Gastroesophageal sphincter (tissue), 4 donors: ENCODE data around the gene CCSER1. TPM values are rescaled to one million over a fixed set of nuclear protein-coding genes. Genes with fewer than 3 reads are reported as not detected.
"Not testable (repeated sequence)": the region's sequence is repeated elsewhere in the genome, so short reads cannot be mapped to it uniquely, and the experiment has no call there.

Experiments
- ATAC-seq: fragments of 150-250 bp; one replicate; pipeline ENCODE4 v1.9.1; 2016; ENCODE audit warnings: mild to moderate bottlenecking, moderate library complexity
- H3K27ac ChIP-seq, 4 donors: fragments of 200-600 bp; sonication (generic) in 3 of 4; 1 replicate in 3 of 4; 2 replicates in 1 of 4; pipeline ENCODE4 v1.5.1; 2016 to 2019
- H3K27me3 ChIP-seq: fragments of 200-600 bp; sonication (generic); one replicate; pipeline ENCODE4 v1.5.1; 2019
- H3K36me3 ChIP-seq, 2 donors: fragments of 200-600 bp; sonication (generic); one replicate each; pipeline ENCODE4 v1.5.1; 2019; ENCODE audit warnings: control low read depth in 1 of 2
- H3K4me1 ChIP-seq, 3 donors: fragments of 200-600 bp; sonication (generic); 1 replicate in 2 of 3; 2 replicates in 1 of 3; pipeline ENCODE4 v1.5.1; 2016 to 2019; ENCODE audit warnings: control low read depth in 2 of 3
- H3K4me3 ChIP-seq, 2 donors: fragments of 200-600 bp; sonication (generic); one replicate each; pipeline ENCODE4 v1.5.1; 2019; ENCODE audit warnings: mild to moderate bottlenecking in 1 of 2, moderate library complexity in 1 of 2
- H3K9me3 ChIP-seq, 3 donors: fragments of 200-600 bp; sonication (generic); one replicate each; pipeline ENCODE4 v1.5.1; 2017 to 2019; ENCODE audit warnings: control low read depth in 2 of 3
- EP300 ChIP-seq: sonication (generic); formaldehyde crosslinking; IDR thresholded peaks from one replicate; pipeline ENCODE4 v1.6.1; 2017; ENCODE audit warnings: antibody characterized with exemption, mild to moderate bottlenecking
- POLR2A ChIP-seq, 2 donors: fragments of 450-650 bp; IDR thresholded peaks; one replicate each; pipeline ENCODE4 v1.6.1; 2017; ENCODE audit warnings: antibody characterized with exemption in 2 of 2, mild to moderate bottlenecking in 2 of 2, moderate library complexity in 1 of 2
- POLR2AphosphoS5 ChIP-seq: sonication (generic); formaldehyde crosslinking; IDR thresholded peaks from one replicate; pipeline ENCODE4 v1.6.1; 2017; ENCODE audit warnings: antibody characterized with exemption
- WGBS, 2 donors: methylation state at CpG; one replicate each; pipeline ENCODE4 v1.1.5; 2018; ENCODE audit warnings: low coverage in 1 of 2; 5-methylcytosine and 5-hydroxymethylcytosine counted together
- total RNA-seq, 4 donors: library from RNA; depleted of rRNA; stranded (reverse); fragments of >200 nt; gene quantifications; one replicate each; pipeline ENCODE4 v1.1.0, GENCODE V29; 2016
- TF ChIP-seq, protein P1 (sequence below), 4 experiments: fragments of 200-600 bp in 2 of 4; fragments of 450-650 bp in 2 of 4; sonication (generic) in 1 of 4; IDR thresholded peaks; one replicate each; pipeline ENCODE4 v1.5.1; 2017 to 2019; ENCODE audit warnings: antibody characterized with exemption in 4 of 4, mild to moderate bottlenecking in 2 of 4, moderate library complexity in 2 of 4

Gene CCSER1
- total RNA-seq, 4 donors from 2014 or later = 2.4 to 9.3 (median 4.6) TPM

DNA sequence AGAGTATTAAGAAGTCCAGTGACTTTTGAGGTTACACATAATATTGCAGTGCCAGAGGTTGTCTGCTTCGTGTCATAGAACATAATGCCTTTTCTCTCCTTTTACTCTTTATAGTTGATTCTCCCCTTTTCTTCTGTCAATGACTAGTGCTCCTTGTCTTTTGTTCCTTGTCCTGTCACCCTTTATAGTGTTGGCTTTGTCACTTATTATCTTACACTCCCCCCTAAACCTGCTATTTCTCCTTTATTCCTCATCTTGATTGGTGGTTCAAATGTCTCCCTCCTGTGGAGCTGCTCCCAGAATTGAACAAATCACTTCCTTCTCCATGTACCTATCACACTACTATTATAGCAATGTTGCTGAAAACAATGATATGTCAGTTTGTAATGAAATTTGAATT lies 1320.0 kb downstream of the CCSER1 start:
- Histone ChIP-seq H3K27ac (no peak overlapping the region), H3K4me3 (no peak overlapping the region), H3K4me1 (no peaks in the 10 kb centered on the region), H3K27me3 (no peaks in the 10 kb centered on the region), H3K9me3 (no peaks in the 10 kb centered on the region), H3K36me3 (no peaks in the 10 kb centered on the region)
- ATAC-seq = no peak
- TF ChIP-seq POLR2AphosphoS5 = no peak
- TF ChIP-seq, protein P1, sequence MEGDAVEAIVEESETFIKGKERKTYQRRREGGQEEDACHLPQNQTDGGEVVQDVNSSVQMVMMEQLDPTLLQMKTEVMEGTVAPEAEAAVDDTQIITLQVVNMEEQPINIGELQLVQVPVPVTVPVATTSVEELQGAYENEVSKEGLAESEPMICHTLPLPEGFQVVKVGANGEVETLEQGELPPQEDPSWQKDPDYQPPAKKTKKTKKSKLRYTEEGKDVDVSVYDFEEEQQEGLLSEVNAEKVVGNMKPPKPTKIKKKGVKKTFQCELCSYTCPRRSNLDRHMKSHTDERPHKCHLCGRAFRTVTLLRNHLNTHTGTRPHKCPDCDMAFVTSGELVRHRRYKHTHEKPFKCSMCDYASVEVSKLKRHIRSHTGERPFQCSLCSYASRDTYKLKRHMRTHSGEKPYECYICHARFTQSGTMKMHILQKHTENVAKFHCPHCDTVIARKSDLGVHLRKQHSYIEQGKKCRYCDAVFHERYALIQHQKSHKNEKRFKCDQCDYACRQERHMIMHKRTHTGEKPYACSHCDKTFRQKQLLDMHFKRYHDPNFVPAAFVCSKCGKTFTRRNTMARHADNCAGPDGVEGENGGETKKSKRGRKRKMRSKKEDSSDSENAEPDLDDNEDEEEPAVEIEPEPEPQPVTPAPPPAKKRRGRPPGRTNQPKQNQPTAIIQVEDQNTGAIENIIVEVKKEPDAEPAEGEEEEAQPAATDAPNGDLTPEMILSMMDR (IDR thresholded peaks at IDR 0.05) = no peak
- no peak for TF ChIP-seq EP300
- TF ChIP-seq POLR2A (IDR thresholded peaks at IDR 0.05) = no peak
- WGBS, 2 donors = 82% methylated on average over 1 of the region's 1 CpG; no CpG with 5 or more reads in 1 of the 2 donors

DNA sequence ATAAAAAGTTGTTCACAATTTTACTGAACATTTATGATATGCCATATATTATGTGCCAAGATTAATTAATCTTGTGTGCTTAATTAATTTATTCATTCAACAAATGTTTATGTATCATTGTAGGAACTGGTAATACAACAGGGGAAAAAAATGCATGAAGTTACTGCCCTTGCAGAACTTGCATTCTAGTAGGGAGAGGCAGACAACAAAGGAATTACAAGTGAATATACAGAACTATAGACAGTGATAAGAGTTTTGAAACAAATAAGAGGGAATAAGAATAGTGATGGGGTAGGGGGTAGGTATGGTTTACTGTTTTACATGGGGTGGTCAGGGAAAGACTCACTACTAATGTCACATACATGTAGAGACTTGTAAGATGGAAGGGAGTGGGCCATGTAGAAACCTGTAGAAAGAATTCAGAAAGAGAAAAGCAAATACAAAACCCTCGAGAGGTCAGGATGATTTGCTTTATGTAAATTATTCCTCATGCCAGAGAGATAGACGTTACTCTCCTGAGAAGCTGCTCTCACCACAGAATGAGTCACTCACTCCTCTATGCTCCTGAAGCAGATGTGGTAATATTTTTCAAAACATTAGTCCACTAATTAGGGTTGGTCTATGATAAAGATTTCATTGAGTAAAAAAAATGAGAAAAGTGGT lies 1321.6 kb downstream of the CCSER1 start:
- H3K27ac ChIP-seq = no peak overlapping the region
- WGBS, 2 donors = 39 to 43% methylated on average over 1 to 2 of the region's 2 CpGs
- ATAC-seq = no peak
- H3K36me3 ChIP-seq = no peaks in the 10 kb centered on the region
- TF ChIP-seq EP300 (no peak), POLR2AphosphoS5 (no peak), POLR2A (IDR thresholded peaks at IDR 0.05) (no peak)
- TF ChIP-seq, protein P1 (IDR thresholded peaks at IDR 0.05) = no peak
- no peaks in the 10 kb centered on the region for H3K27me3 ChIP-seq
- H3K4me3 ChIP-seq = no peak overlapping the region
- no peaks in the 10 kb centered on the region for H3K4me1 ChIP-seq
- H3K9me3 ChIP-seq = no peaks in the 10 kb centered on the region

DNA sequence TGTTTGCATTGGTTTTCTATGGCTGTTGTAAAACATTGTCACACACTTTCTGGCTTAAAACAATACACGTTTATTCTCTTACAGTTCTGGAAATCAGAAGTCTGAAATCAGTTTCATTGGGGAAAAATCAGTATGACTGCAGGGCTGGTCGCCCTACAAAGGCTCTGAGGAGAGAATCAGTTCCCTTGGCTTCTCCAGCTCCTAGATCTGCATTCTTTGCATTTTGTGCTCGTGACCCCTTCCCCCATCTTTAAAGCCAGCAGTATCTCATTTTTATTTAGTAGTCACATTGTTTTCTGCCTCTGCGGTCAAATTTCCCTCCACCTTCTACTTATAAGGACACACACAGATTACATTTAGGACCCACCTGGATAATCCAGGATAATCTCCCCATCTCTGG lies 1326.9 kb downstream of the CCSER1 start:
- 67 to 68% methylated on average over 4 of the region's 4 CpGs for WGBS, 2 donors
- peaks cover 0 to 5% (median 0%) of the 10 kb centered on the region in 3 donors for H3K9me3 ChIP-seq
- no peaks in the 10 kb centered on the region for H3K27me3 ChIP-seq
- ATAC-seq = no peak
- no peaks in the 10 kb centered on the region for H3K36me3 ChIP-seq
- H3K4me3 ChIP-seq = no peak overlapping the region
- TF ChIP-seq, protein P1 (IDR thresholded peaks at IDR 0.05) = no peak
- no peak for TF ChIP-seq EP300
- TF ChIP-seq POLR2A (IDR thresholded peaks at IDR 0.05) = no peak
- H3K4me1 ChIP-seq = no peaks in the 10 kb centered on the region
- no peak overlapping the region for H3K27ac ChIP-seq

DNA sequence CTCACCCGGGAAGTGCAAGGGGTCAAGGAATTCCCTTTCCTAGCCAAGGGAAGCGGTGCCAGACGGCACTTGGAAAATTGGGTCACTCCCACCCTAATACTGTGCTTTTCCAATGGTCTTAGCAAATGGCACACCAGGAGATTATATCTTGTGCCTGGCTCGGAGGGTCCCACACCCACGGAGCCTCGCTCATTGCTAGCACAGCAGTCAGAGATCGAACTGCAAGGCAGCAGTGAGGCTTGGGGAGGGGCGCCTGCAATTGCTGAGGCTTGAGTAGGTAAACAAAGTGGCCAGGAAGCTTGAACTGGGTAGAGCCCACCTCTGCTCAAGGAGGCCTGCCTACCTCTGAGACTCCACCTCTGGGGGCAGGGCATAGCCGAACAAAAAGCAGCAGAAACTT lies 1335.4 kb downstream of the CCSER1 start:
- not testable (repeated sequence) for H3K27me3 ChIP-seq, ATAC-seq, H3K36me3 ChIP-seq, H3K4me3 ChIP-seq, H3K27ac ChIP-seq, H3K4me1 ChIP-seq
- 90% methylated on average over 2 of the region's 9 CpGs; no CpG with 5 or more reads in 1 of the 2 donors for WGBS, 2 donors
- peaks cover 0 to 19% (median 0%) of the 10 kb centered on the region in 3 donors for H3K9me3 ChIP-seq

DNA sequence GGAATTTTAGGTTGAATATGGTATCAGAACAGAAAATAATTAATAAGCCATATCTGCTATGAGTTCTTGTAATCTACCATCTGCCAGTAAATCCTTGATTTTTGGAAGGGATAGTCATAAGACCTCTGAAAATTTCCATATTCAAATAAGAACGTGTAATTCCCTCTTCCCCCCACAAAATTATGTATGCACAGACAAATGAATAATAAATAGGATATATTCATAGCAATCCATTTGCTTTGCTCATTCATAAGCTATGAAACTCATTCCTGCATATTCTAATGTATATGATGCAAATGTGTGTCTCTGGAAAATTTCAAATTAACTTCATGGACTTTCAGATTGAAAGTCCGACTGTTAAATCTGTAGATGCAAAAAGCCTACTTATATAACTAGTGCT lies 1343.5 kb downstream of the CCSER1 start:
- ATAC-seq = no peak
- TF ChIP-seq POLR2A (IDR thresholded peaks at IDR 0.05) = no peak
- TF ChIP-seq, protein P1 (IDR thresholded peaks at IDR 0.05) = no peak
- TF ChIP-seq POLR2AphosphoS5 = no peak
- TF ChIP-seq EP300 = no peak
- WGBS, 2 donors = 83 to 88% methylated on average over 2 of the region's 2 CpGs

More for the DNA sequence above, 1343.5 kb downstream of the CCSER1 start:
- H3K4me3 ChIP-seq = no peak overlapping the region
- H3K4me1 ChIP-seq = no peaks in the 10 kb centered on the region
- H3K9me3 ChIP-seq = peaks cover 0 to 6% (median 0%) of the 10 kb centered on the region in 3 donors
- no peaks in the 10 kb centered on the region for H3K36me3 ChIP-seq
- H3K27ac ChIP-seq = no peak overlapping the region
- no peaks in the 10 kb centered on the region for H3K27me3 ChIP-seq
